IMR-90 (cell line): ENCODE results near the gene TMUB2. TPM values are rescaled to one million over a fixed set of nuclear protein-coding genes. Genes with fewer than 3 reads are reported as not detected.

Experiments
- ATAC-seq: fragments of 200-7000 bp; cut with Tn5 transposase; 2 replicates; pipeline ENCODE4 v1.9.1; 2020; ENCODE audit warnings: low read depth, mild to moderate bottlenecking, moderate library complexity
- BruUV-seq: library from RNA; stranded (reverse); fragments of 400-500 nt; replicated peaks from 2 replicates; lab custom pipeline; 2021; lab: Mats Ljungman, UMichigan
- CTCF ChIA-PET: fragments of 300-600 bp; formaldehyde crosslinking; extraction: SDS; loops from one replicate; lab custom pipeline; 2021; ENCODE audit warnings: antibody characterized with exemption; lab: Yijun Ruan, JAX
- POLR2A ChIA-PET: fragments of 300-600 bp; sonication (Branson Sonifier 250); formaldehyde crosslinking; loops from one replicate; lab custom pipeline; 2022; ENCODE audit warnings: antibody characterized with exemption; ENCODE audit not compliant: unreplicated experiment; lab: Charles Lee
- DNase-seq: peaks from one replicate; pipeline ENCODE4 v3.0.0; 2013
- H2AFZ ChIP-seq: replicated peaks from 2 replicates; pipeline ENCODE3; 2013; ENCODE audit warnings: low read length, mild to moderate bottlenecking; ENCODE audit not compliant: poor library complexity
- H2AK5ac ChIP-seq: 2 replicates; pipeline ENCODE4 v1.6.1; 2013; ENCODE audit warnings: low read depth, low read length, inconsistent platforms
- H2AK9ac ChIP-seq: replicated peaks from 2 replicates; pipeline ENCODE3; 2013; ENCODE audit warnings: mild to moderate bottlenecking, low read depth, low read length, moderate library complexity; ENCODE audit not compliant: poor library complexity
- H2BK120ac ChIP-seq: 2 replicates; pipeline ENCODE4 v1.6.1; 2013; ENCODE audit warnings: low read depth, low read length, inconsistent platforms
- H2BK15ac ChIP-seq: 3 replicates; pipeline ENCODE4 v1.6.1; 2013; ENCODE audit warnings: low read depth, low read length, inconsistent platforms
- H2BK20ac ChIP-seq: 2 replicates; pipeline ENCODE4 v1.6.1; 2013; ENCODE audit warnings: low read depth, mild to moderate bottlenecking, inconsistent platforms, low read length, moderate library complexity
- H2BK5ac ChIP-seq: 2 replicates; pipeline ENCODE4 v1.6.1; 2013; ENCODE audit warnings: mild to moderate bottlenecking, low read depth, low read length, inconsistent platforms; ENCODE audit not compliant: poor library complexity, severe bottlenecking
- H3K14ac ChIP-seq: replicated peaks from 2 replicates; pipeline ENCODE4 v1.6.1; 2013; ENCODE audit warnings: low read depth, low read length, inconsistent platforms
- H3K18ac ChIP-seq: 2 replicates; pipeline ENCODE4 v1.6.1; 2013; ENCODE audit warnings: low read depth, low read length, control low read depth
- H3K23ac ChIP-seq: 2 replicates; pipeline ENCODE4 v1.6.1; 2013; ENCODE audit warnings: low read depth, low read length, inconsistent platforms
- H3K27ac ChIP-seq: 2 replicates; pipeline ENCODE4 v1.5.1; 2013; ENCODE audit warnings: mild to moderate bottlenecking, control low read depth, low read length; ENCODE audit not compliant: insufficient read depth
- H3K27me3 ChIP-seq: 2 replicates; pipeline ENCODE4 v1.6.1; 2013; ENCODE audit warnings: low read length; ENCODE audit not compliant: control insufficient read depth, insufficient read depth
- H3K36me3 ChIP-seq: 2 replicates; pipeline ENCODE4 v1.6.1; 2013; ENCODE audit warnings: low read length, mixed read lengths; ENCODE audit not compliant: control insufficient read depth, insufficient read depth
- H3K4ac ChIP-seq: 2 replicates; pipeline ENCODE4 v1.6.1; 2013; ENCODE audit warnings: low read depth, low read length, inconsistent platforms
- H3K4me1 ChIP-seq: 2 replicates; pipeline ENCODE4 v1.6.1; 2013; ENCODE audit warnings: low read length, mixed read lengths; ENCODE audit not compliant: control insufficient read depth, insufficient read depth
- H3K4me2 ChIP-seq: 2 replicates; pipeline ENCODE4 v1.6.1; 2013; ENCODE audit warnings: low read depth, mild to moderate bottlenecking, control low read depth, low read length, moderate library complexity
- H3K4me3 ChIP-seq: 2 replicates; pipeline ENCODE4 v1.5.1; 2013; ENCODE audit warnings: low read depth, mild to moderate bottlenecking, control low read depth, low read length, moderate library complexity; ENCODE audit not compliant: insufficient read depth
- H3K56ac ChIP-seq: 2 replicates; pipeline ENCODE4 v1.6.1; 2013; ENCODE audit warnings: low read length, inconsistent platforms; ENCODE audit not compliant: insufficient read depth; ENCODE audit errors: extremely low read depth
- H3K79me1 ChIP-seq, 2 experiments: 2 replicates each; pipeline ENCODE4 v1.6.1; 2013; ENCODE audit warnings: low read length in 2 of 2, inconsistent platforms in 1 of 2, low read depth in 1 of 2
- H3K9ac ChIP-seq: 2 replicates; pipeline ENCODE4 v1.6.1; 2013; ENCODE audit warnings: low read depth, low read length, control low read depth
- H3K9me1 ChIP-seq: 2 replicates; pipeline ENCODE4 v1.6.1; 2013; ENCODE audit warnings: low read length, inconsistent platforms; ENCODE audit not compliant: insufficient read depth
- H3K9me3 ChIP-seq: 2 replicates; pipeline ENCODE4 v1.6.1; 2013; ENCODE audit warnings: low read length; ENCODE audit not compliant: control insufficient read depth, insufficient read depth
- H4K20me1 ChIP-seq: 2 replicates; pipeline ENCODE4 v1.6.1; 2013; ENCODE audit warnings: low read length, inconsistent platforms; ENCODE audit not compliant: insufficient read depth
- H4K5ac ChIP-seq: 2 replicates; pipeline ENCODE4 v1.6.1; 2013; ENCODE audit warnings: mild to moderate bottlenecking, low read depth, low read length, control low read depth
- H4K8ac ChIP-seq, 2 experiments: 2 replicates each; pipeline ENCODE4 v1.6.1; 2013; ENCODE audit warnings: low read depth in 2 of 2, low read length in 2 of 2, control low read depth in 1 of 2, inconsistent platforms in 1 of 2
- H4K91ac ChIP-seq: 2 replicates; pipeline ENCODE4 v1.6.1; 2013; ENCODE audit warnings: low read depth, low read length, inconsistent platforms; ENCODE audit not compliant: insufficient read depth
- CTCF ChIP-seq: conservative IDR thresholded peaks from 2 replicates; pipeline ENCODE4 v1.5.1; 2012; ENCODE audit warnings: mild to moderate bottlenecking, low read depth, low read length, improper control_type of control experiment
- MAZ ChIP-seq: IDR thresholded peaks from 2 replicates; pipeline ENCODE4 v1.6.1; 2012; ENCODE audit warnings: low read depth, mild to moderate bottlenecking, low read length, improper control_type of control experiment, moderate library complexity, borderline replicate concordance
- MXI1 ChIP-seq: IDR thresholded peaks from 2 replicates; pipeline ENCODE4 v1.6.1; 2012; ENCODE audit warnings: low read depth, mild to moderate bottlenecking, low read length, moderate library complexity, borderline replicate concordance
- NFE2L2 ChIP-seq: fragments of 150-350 bp; IDR thresholded peaks from 2 replicates; pipeline ENCODE4 v1.6.1; 2016; ENCODE audit warnings: low read depth, mild to moderate bottlenecking, low read length
- POLR2A ChIP-seq: IDR thresholded peaks from 2 replicates; pipeline ENCODE4 v1.6.1; 2012; ENCODE audit warnings: mild to moderate bottlenecking, low read depth, low read length
- WGBS, 2 experiments: methylation state at CpG; one replicate each; pipeline versions ENCODE4 v1.1.5 to v1.1.7; 2013; ENCODE audit warnings: missing lambda C conversion rate in 2 of 2; ENCODE audit not compliant: insufficient read length in 1 of 2; ENCODE audit errors: extremely low coverage in 2 of 2; 5-methylcytosine and 5-hydroxymethylcytosine counted together
- dilution Hi-C: fragments of 300-500 bp; cut with HindIII; formaldehyde crosslinking; loops from one replicate; pipeline ENCODE4 v1.14.3; 2018; ENCODE audit warnings: low sequenced_read_pairs; ENCODE audit not compliant: unreplicated experiment
- in situ Hi-C: fragments of 300-500 bp; cut with MboI; formaldehyde crosslinking; loops from 3 replicates; pipeline ENCODE4 v1.14.3; 2019; ENCODE audit warnings: low sequenced_read_pairs, inconsistent platforms, mixed read lengths
- intact Hi-C: fragments of 100-400 bp; cut with micrococcal nuclease; formaldehyde crosslinking; loops from 2 replicates; pipeline ENCODE4 v1.10.0; 2022
- polyA plus RNA-seq, 3 experiments: library from polyadenylated mRNA; depleted of rRNA; stranded (reverse); fragments of >200 nt; gene quantifications; 2 replicates each; pipeline ENCODE4 v1.2.3, GENCODE V29; 2012; ENCODE audit warnings: low replicate concordance in 1 of 3
- total RNA-seq: library from RNA; depleted of rRNA; stranded (reverse); fragments of >200 nt; gene quantifications from 2 replicates; pipeline ENCODE4 v1.2.3, GENCODE V29; 2012

The TMUB2 gene
- total and polyA plus RNA-seq, 2 of the 4 experiments (the other 2 are of a cell fraction) = 16.5 to 42.5 TPM

GRCh38 chr17:44199553-44200477 is 13.0 kb downstream of the TMUB2 start, which contains the start of gene ATXN7L3:
TSS of gene ATXN7L3 (minus strand) at chr17:44199884. CDS start at chr17:44198070, 1,814 bp downstream.
- CTCF ChIA-PET = no interaction called here
- peak within 1 kb of the TSS; percentile 98 for H2AK5ac ChIP-seq
- dilution Hi-C loops = no loop called here

More at GRCh38 chr17:44199553-44200477, 13.0 kb downstream of the TMUB2 start, which contains the start of gene ATXN7L3:
- no peak within 1 kb of the TSS; the same call in 1 of the 2 replicates for H2BK20ac ChIP-seq
- peak within 1 kb of the TSS; percentile 91 for H3K4me2 ChIP-seq
- H4K8ac ChIP-seq = peak within 1 kb of the TSS; percentile 97 to 99
- peak within 1 kb of the TSS; percentile 95 for H2AFZ ChIP-seq
- BruUV-seq = no TSS peak
- H3K14ac ChIP-seq = peak within 1 kb of the TSS; percentile 95
- H3K4ac ChIP-seq = peak within 1 kb of the TSS; percentile 98
- peak within 1 kb of the TSS; percentile 82 for H3K18ac ChIP-seq
- peak within 1 kb of the TSS; percentile 75 for H3K56ac ChIP-seq
- peaks cover 8% of the 10 kb centered on the region; the same call in 1 of the 2 replicates for H4K20me1 ChIP-seq
- WGBS, 2 experiments = 0% methylated on average over 23 of the region's 126 CpGs; no CpG with 5 or more reads in 1 of the 2 experiments
- H2BK15ac ChIP-seq = peak within 1 kb of the TSS; percentile 54; the same call in 2 of the 3 replicates
- H3K27ac ChIP-seq = peak within 1 kb of the TSS; percentile 98
- H4K5ac ChIP-seq = peak within 1 kb of the TSS; percentile 99
- H3K9me3 ChIP-seq = no peaks in the 10 kb centered on the region
- H3K23ac ChIP-seq = peak within 1 kb of the TSS; percentile 88
- H3K79me1 ChIP-seq = peaks cover 19 to 52% of the 10 kb centered on the region in 2 experiments; a peak in 3 of 4 replicates
- peak within 1 kb of the TSS; percentile 100 for H2AK9ac ChIP-seq
- intact Hi-C loops = loop anchor here (5.0 kb wide), 3 partner anchors 127 to 322 kb away; partner anchors contain the start of gene GRN
- DNase-seq (peak; percentile 97), ATAC-seq (peak; percentile 84)
- in situ Hi-C loops = loop anchor here (25.0 kb wide), 2 partner anchors 312 to 437 kb away; partner anchors contain the start of gene GPATCH8
- TF ChIP-seq NFE2L2 (no peak), MAZ (peak; percentile 82), POLR2A (peak; percentile 79), MXI1 (peak; percentile 58; the same call in 1 of the 2 replicates), CTCF (no peak)
- peak within 1 kb of the TSS; percentile 68; the same call in 1 of the 2 replicates for H2BK120ac ChIP-seq
- POLR2A ChIA-PET = interaction anchor here (0.5 to 1.0 kb wide), 3 partner anchors 13 to 109 kb away, joined by 3 to 4 read pairs (median 4); partner anchors contain the start of genes RUNDC3A and TMUB2
- peaks cover 24% of the 10 kb centered on the region for H3K36me3 ChIP-seq
- H4K91ac ChIP-seq = peak within 1 kb of the TSS; percentile 95
- H3K9me1 ChIP-seq = peaks cover 20% of the 10 kb centered on the region
- peak within 1 kb of the TSS; percentile 97 for H2BK5ac ChIP-seq
- H3K9ac ChIP-seq = peak within 1 kb of the TSS; percentile 94
- H3K4me3 ChIP-seq = peak within 1 kb of the TSS; percentile 85
- no peaks in the 10 kb centered on the region for H3K27me3 ChIP-seq
- H3K4me1 ChIP-seq = peaks cover 22% of the 10 kb centered on the region
